Epithelial cell of esophagus (primary cell): ENCODE results near the gene ITSN1.
"Not testable (repeated sequence)": the region's sequence is repeated elsewhere in the genome, so short reads cannot be mapped to it uniquely, and the experiment has no call there.

Experiments used
- DNase-seq: peaks from one replicate; pipeline ENCODE4 v3.0.0; 2010; ENCODE audit warnings: low read depth
- H3K4me3 ChIP-seq: 2 replicates; pipeline ENCODE4 v1.5.1; 2011; ENCODE audit warnings: mild to moderate bottlenecking, low read length, control low read depth
- TF ChIP-seq, protein P1 (sequence below): IDR thresholded peaks from 2 replicates; pipeline ENCODE4 v1.5.1; 2011; ENCODE audit warnings: low read depth, mild to moderate bottlenecking, low read length, control low read depth, inconsistent platforms; ENCODE audit not compliant: insufficient read depth; ENCODE audit errors: missing control alignments

ITSN1 gene

DNA sequence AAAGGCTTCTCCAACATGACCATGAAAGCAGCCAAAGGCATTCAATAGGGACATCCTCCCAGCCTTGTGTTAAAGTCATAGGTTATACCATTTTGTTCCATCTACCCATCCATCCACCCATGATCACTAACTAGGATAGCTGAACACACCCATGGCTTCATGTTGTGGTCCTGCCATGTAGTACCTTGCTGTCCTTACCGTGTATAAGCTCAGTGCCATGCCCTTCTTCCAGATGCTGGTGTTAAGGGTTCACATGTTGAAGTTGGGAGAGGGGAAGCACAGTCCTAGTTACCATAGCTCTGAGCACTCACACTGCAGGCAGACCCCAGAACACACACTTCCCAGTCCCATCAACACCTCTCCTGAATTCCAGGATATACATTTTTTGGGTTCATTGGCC lies 221.8 kb downstream of the ITSN1 start:
- TF ChIP-seq, protein P1, sequence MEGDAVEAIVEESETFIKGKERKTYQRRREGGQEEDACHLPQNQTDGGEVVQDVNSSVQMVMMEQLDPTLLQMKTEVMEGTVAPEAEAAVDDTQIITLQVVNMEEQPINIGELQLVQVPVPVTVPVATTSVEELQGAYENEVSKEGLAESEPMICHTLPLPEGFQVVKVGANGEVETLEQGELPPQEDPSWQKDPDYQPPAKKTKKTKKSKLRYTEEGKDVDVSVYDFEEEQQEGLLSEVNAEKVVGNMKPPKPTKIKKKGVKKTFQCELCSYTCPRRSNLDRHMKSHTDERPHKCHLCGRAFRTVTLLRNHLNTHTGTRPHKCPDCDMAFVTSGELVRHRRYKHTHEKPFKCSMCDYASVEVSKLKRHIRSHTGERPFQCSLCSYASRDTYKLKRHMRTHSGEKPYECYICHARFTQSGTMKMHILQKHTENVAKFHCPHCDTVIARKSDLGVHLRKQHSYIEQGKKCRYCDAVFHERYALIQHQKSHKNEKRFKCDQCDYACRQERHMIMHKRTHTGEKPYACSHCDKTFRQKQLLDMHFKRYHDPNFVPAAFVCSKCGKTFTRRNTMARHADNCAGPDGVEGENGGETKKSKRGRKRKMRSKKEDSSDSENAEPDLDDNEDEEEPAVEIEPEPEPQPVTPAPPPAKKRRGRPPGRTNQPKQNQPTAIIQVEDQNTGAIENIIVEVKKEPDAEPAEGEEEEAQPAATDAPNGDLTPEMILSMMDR: no peak
- no peak for DNase-seq
- H3K4me3 ChIP-seq: no peak overlapping the region

DNA sequence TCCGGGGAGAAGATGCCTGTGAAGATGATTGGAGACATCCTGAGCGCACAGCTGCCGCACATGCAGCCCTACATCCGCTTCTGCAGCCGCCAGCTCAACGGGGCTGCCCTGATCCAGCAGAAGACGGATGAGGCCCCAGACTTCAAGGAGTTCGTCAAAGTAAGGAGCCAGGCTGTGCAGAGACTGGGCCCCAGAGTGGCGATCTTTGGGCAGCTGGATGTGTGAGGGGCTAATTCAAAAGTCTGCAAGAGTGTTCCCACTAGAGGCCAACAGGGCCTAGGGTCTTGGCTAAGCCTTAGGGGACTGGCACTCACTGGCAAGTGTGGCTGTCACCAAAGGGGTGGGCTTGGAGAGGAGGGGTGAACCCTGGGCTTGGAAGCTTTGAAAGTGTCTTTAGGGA lies 222.9 kb downstream of the ITSN1 start:
- DNase-seq: no peak
- H3K4me3 ChIP-seq: no peak overlapping the region
- TF ChIP-seq, protein P1: no peak

DNA sequence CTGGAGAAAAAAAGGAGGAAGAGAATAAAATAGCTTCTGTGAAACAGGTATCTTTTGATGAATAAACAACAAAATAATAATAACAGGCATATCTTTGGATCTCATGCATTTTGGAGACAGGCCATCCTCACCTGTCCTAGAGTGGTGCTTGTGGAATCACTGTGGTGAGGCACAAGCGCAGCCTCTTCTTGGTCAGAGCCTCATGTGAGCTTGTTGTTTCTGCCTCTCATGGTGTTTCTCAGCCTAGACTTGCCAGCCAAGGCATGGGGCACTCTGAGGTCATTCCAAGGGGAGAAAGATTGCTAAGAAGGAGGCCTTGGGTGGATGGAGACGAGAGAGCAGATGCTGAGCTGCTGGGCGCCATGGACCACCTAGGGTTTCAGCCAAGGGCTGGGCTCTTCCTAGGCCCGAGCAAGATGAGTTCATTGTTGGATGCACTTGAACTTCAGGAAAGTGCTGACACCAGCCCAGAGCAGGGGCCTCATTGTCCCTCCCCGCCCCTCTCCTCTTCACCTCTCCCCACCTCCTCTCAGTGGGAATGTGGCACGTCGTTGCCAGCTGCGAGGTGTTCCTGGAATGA lies 223.8 kb downstream of the ITSN1 start:
- H3K4me3 ChIP-seq: no peak overlapping the region
- no peak for DNase-seq

DNA sequence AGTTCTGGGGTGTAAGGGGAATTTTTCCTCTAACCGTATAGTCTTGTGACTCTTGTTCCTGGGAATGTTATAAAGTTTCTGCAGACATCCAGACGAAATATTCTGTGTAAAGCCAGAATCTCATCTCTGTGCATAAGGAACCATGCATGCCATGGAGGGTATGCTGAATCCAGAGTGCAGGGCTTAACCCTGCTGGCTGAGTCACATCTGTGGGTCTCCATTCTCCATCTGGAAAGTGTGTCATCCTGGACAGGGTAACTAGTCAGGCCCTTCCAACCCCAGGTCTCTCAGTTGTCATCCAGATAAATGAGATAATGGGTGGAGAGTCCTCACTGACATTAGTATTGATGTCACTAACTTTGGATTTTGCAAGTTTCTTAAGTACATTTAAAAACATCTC lies 224.5 kb downstream of the ITSN1 start:
- no peak overlapping the region for H3K4me3 ChIP-seq
- TF ChIP-seq, protein P1: no peak
- no peak for DNase-seq

More for the DNA sequence above, 223.8 kb downstream of the ITSN1 start:
- TF ChIP-seq, protein P1: no peak

DNA sequence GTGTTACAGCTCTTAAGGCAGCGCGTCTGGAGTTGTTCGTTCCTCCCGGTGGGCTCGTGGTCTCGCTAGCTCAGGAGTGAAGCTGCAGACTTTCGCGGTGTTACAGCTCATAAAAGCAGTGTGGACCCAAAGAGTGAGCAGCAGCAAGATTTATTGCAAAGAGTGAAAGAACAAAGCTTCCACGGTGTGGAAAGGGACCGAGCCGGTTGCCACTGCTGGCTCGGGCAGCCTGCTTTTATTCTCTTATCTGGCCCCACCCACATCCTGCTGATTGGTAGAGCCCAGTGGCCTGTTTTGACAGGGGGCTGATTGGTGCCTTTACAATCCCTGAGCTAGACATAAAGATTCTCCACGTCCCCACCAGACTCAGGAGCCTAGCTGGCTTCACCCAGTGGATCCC lies 225.6 kb downstream of the ITSN1 start:
- DNase-seq, H3K4me3 ChIP-seq: not testable (repeated sequence)

DNA sequence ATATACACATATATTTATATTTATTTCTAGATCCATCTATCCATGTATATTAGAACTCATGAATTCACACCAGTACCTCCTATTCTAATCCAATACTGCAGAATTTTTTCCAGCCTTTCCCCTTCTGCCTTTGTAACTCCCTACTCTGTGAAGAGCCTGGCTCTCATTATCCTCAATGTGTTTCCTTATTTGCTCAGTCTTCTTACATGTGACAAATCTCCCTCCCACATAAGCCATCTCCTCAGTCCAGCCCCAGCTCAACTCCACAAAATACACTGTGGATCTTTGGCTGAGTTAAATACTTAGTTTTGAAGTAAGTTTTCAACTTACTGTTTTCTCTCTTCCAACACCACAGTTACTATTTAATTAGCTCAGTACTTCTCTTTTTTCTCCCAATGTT lies 227.6 kb downstream of the ITSN1 start:
- TF ChIP-seq, protein P1: no peak
- no peak for DNase-seq
- H3K4me3 ChIP-seq: no peak overlapping the region

DNA sequence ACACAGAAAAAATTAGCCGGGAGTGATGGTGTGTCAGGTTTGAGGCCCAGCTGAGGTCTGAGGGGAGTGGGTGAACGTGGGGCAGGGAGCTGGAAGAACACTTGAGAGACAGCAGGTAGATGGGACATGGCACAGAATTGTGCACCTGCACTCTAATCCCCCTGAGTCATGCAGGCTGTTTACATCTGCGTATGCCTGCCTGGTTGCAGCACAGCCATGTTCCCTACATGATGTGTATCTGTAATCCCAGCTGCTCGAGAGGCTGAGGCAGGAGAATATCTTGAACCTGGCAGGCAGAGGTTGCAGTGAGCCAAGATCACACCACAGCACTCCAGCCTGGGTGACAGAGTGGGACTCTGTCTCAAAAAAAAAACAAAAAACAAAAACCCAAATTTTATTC lies 228.5 kb downstream of the ITSN1 start:
- TF ChIP-seq, protein P1: no peak
- H3K4me3 ChIP-seq: no peak overlapping the region
- DNase-seq: peak; percentile 16

DNA sequence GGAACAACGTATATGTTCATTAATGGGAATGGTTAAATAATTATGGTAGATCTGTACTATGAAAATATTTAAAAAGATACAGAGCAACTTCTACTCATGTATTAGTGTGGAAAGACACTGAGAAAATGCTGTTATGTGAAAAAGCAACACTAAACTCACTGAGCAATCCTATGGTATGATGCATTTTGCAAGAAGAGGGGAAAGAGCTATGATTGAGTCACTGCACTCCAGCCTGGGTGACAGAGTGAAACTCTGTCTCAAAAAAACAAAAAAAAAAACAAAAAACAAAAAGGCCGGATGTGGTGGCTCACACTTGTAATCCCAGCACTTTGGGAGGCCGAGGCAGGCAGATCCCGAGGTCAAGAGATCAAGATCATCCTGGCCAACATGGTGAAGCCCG lies 228.9 kb downstream of the ITSN1 start:
- TF ChIP-seq, protein P1: no peak
- H3K4me3 ChIP-seq: no peak overlapping the region
- no peak for DNase-seq
